Epithelial cell of prostate (primary cell): ENCODE data around the gene CGN.

Experiments used
- DNase-seq: peaks from one replicate; pipeline ENCODE4 v3.0.0-alpha.2; 2011; ENCODE audit warnings: low read depth, low spot score
- H3K27ac ChIP-seq: fragments of 450-650 bp; 2 replicates; pipeline ENCODE4 v1.5.1; 2017; ENCODE audit warnings: mild to moderate bottlenecking

The CGN gene

DNA sequence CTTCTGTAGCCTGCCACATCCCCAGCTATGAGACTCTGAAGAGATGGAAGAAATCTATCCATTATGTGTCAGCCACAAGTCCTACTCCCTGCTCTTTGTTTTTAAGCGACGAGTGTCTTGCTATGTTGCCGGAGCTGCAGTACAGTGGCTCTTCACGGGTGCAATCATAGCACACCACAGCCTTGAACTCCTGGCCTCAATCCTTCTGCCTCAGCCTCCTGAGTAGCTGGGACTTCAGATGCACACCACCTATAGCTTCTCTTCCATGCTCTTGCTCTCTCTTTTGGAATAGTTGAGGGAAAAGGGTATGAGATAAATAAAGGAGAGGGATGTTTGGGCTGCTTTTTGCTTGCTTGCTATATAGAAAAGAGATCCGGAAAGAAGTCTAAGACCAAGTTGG lies 30.6 kb downstream of the CGN start:
- H3K27ac ChIP-seq: peak overlapping the region; percentile 93
- no peak for DNase-seq

GRCh38 chr1:151542710-151543129 lies 31.5 kb downstream of the CGN start:
- peak overlapping the region; percentile 93 for H3K27ac ChIP-seq
- no peak for DNase-seq

DNA sequence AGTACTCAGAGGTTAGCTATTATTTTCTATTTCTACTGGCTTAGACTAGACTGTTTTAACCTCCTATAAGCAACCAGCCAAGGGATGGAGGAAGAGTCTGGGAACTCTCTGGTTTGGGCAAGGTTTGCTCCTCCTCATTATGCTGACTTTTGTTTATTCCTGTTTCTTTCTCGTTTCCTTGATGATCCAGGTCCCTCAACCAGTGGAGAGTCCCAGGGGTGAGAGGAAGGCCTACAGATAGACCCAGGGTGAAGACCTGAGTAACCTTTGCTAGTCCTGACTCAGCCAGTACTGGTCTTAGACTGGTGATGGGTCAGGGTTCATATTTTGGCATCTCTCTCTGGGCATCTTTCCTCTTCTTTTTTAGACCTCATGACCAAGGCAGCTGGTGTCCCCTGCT lies 34.4 kb downstream of the CGN start:
- DNase-seq: no peak
- H3K27ac ChIP-seq: peak overlapping the region; percentile 95

DNA sequence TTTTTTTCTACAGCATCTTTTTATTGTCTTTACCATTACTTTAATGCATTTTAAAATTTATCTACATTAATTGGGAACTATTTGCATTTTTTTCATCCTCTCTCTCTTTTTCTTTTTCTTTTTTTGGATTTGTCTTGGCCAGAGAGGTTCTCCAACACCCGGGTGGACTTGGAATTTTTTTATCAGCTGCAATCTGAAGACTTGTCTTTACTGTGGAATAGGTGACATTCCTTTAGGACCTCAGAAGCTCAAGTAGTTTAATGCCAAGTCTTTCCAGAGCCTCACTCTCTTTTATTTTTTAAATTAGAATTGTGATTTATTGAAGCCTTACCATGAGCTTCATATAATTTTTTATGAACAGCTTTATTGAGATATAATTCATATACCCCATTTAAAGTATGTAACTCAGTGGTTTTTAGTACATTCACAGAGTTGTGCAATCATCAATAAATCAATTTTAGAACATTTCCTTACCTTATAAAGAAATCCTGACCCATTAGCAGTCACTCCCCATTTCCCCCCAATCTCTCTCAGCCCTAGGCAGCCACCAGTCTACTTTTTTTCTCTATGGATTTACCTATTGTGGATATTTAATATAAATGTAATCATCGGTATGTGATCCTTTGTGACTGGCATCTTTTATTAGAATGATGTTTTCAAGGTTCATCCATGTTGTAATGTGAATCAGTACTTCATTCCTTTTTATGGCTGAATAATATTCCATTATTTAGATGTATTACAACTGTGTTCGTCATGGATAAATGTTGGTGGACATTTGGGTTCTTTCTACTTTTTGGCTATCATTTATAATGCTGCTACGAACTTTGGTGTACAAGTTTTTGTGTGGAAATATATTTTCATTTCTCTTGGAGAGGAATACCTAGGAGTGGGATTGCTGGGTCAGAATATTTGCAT lies 35.1 kb downstream of the CGN start:
- H3K27ac ChIP-seq: peak overlapping the region; percentile 95

GRCh38 chr1:151547119-151547899 lies 36.1 kb downstream of the CGN start:
- DNase-seq: peak; percentile 89
- peak overlapping the region; percentile 95 for H3K27ac ChIP-seq

More for the DNA sequence above, 35.1 kb downstream of the CGN start:
- DNase-seq: no peak

GRCh38 chr1:151547900-151548230 lies 36.7 kb downstream of the CGN start:
- H3K27ac ChIP-seq: peak overlapping the region; percentile 95

GRCh38 chr1:151549199-151549598 lies 38.0 kb downstream of the CGN start:
- no peak for DNase-seq
- peak overlapping the region; percentile 95 for H3K27ac ChIP-seq

More at GRCh38 chr1:151547900-151548230, 36.7 kb downstream of the CGN start:
- no peak for DNase-seq

DNA sequence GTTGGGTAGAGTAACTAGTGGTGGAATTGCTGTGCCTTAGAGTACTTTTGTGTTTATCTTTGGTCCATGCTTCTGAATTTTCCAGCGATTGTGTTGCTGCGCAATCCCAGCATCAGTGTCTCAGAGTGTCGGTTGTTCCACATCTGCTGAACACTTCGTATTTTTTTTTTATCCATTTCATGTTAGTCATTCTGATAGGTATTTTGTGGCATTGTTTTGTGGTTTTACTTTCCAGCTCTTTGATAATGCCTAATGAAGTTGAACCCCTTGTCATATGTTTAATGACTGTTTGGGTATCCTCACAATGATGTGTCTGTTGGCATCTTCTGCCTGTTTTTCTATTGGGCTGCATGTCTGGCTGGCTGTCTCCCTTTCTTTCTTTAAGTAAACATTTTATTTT lies 42.5 kb downstream of the CGN start:
- no peak for DNase-seq
- H3K27ac ChIP-seq: no peak overlapping the region

DNA sequence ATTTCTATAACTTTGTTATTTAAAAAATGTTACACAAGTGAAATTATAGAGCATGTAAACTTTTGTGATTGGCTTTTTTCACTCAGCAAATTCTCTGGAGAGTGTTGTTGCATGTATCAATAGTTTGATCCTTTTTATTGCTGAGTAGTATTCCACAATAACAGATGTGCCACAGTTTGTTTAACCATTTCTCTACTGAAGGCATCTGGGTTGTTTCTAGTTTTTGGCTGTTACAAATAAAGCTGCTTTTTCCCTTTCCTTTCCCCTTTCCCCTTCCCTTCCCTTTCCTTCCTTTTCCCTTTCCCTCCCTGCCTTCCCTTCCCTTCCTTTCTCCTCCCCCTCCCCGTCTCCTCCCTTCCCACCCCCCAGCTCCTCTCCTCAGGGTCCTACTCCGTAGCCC lies 44.9 kb downstream of the CGN start:
- H3K27ac ChIP-seq: no peak overlapping the region
- DNase-seq: no peak

DNA sequence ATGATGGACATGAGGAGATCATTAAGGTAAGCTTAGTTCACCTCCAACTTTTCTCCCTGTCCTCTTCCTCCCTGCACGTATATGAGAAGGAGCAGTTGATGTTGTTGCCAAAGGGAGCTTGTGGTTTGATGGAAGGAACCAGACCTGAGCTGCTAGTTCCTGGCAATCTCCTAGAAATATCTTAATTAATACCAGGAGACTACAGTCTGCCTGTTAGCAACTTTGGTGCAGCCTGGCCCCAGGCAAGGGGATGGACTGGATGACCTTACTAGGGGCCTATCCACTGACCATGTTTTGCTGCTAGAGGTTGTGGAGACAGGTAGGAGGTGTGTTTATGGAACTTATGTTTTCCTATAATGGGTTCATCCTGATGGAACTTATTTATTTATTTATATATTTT lies 51.5 kb downstream of the CGN start:
- H3K27ac ChIP-seq: no peak overlapping the region
- DNase-seq: no peak

- no peak overlapping the region for H3K27ac ChIP-seq
- no peak for DNase-seq
These were observed 52.2 kb downstream of the CGN start for GRCh38 chr1:151563376-151563775.

GRCh38 chr1:151565502-151566189 lies 54.5 kb downstream of the CGN start:
- DNase-seq: no peak

DNA sequence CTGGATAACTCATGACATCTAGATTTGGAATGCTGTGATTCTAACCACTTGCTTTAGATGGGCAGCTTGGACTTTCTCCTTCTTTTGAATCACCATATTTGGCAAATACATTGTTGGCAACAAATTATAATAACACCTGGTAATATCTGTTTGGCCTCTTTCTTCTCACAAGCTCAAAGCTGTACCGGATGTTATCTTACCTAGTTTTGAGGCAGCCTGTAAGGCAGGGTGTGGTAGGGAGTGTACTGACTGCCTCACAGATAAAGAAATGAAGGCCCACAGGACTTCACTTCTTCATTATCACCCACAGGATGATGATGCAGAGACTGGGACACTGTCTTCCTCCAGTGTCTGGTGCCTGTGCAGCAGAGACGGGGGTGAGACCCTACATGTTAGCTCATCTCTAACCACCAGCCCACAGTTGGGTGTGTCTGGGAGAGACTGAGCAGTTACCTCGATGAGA lies 57.5 kb downstream of the CGN start:
- peak overlapping the region; percentile 69 for H3K27ac ChIP-seq
- peak; percentile 36 for DNase-seq

More at GRCh38 chr1:151565502-151566189, 54.5 kb downstream of the CGN start:
- peak overlapping the region; percentile 24 for H3K27ac ChIP-seq

DNA sequence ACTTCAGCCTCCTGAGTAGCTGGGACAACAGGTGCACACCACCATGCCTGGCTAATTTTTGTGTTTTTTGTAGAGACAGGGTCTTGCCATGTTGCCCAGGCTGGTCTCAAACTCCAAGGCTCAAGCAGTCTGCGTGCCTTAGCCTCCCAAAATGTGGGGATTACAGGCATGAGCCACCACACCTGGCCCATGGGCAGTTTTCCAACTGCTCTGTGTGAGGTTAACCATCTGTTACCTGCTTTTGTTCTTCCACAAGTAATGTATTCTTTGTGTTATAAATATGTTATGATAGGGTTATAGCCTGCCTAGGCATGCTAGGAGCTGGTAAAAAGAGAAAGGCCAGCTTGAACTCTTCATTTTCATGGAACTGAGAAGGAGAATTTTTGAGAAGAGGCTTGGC lies 59.6 kb downstream of the CGN start:
- peak overlapping the region; percentile 69 for H3K27ac ChIP-seq
- DNase-seq: no peak

GRCh38 chr1:151574575-151575529 lies 63.7 kb downstream of the CGN start:
- peak overlapping the region; percentile 77 for H3K27ac ChIP-seq
- DNase-seq: peak; percentile 73

GRCh38 chr1:151577173-151577572 lies 66.0 kb downstream of the CGN start:
- H3K27ac ChIP-seq: no peak overlapping the region
- DNase-seq: no peak

DNA sequence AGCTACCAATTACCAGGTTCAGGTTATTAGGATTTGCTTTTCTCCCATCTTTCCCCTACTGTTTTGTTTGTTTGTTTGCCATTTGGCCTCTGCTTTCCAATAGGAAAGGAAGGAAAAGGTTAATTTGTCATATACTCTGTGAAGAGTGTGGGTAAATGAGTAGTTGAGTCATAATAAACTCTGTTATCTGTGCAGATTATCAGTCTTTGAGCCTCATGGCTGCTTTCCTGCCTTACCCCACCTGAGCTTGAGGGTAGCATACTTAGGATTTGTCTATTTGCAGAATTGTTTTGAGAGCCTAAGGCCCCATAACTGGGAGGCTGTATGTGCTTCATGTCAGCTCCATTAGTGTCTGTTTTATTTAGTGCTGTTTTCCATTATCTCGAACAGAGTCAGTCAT lies 67.8 kb downstream of the CGN start:
- H3K27ac ChIP-seq: peak overlapping the region; percentile 48
- DNase-seq: no peak

DNA sequence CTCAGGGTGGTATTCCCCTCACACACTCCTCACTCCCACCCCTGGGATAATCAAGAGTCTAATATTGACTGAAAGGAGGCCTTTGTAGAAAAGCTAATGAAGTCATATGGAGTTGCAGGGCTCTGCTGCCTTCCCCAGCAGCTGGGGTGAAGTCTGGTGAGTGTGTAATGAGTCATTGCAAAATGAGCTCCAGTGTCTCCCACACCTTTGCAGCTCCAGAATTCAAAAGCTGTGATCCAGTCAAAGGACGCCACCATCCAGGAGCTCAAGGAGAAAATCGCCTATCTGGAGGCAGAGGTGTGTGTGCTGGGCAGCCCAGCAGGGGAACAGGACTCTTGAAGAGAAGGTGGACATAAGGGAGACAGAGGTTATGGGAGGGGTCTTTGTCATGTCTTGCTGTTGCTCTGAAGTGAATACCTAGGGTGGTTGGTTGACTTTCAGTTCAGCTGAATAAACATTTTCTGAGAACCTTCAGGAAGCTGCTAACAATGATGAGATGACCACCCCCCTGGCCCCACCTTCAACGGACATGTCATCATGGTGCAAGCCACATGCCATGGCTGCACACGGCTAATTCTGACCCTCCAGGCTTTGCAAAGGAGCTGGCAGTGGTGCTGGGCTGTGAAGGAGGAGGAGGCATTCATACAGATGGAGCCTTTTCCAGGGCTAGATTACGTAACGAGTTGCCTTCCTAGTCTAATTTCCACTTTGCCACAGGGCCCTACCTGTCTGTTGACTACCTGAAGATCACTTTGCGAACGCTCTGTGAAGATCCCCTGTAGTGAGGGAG lies 68.4 kb downstream of the CGN start:
- DNase-seq: no peak
- H3K27ac ChIP-seq: peak overlapping the region; percentile 48

- no peak overlapping the region for H3K27ac ChIP-seq
- DNase-seq: no peak
These were observed 70.3 kb downstream of the CGN start for GRCh38 chr1:151581451-151581850.
